ENCODE measurements around the gene LRBA.
"Not testable (repeated sequence)": the region's sequence is repeated elsewhere in the genome, so short reads cannot be mapped to it uniquely, and the experiment has no call there.

Gene LRBA

DNA sequence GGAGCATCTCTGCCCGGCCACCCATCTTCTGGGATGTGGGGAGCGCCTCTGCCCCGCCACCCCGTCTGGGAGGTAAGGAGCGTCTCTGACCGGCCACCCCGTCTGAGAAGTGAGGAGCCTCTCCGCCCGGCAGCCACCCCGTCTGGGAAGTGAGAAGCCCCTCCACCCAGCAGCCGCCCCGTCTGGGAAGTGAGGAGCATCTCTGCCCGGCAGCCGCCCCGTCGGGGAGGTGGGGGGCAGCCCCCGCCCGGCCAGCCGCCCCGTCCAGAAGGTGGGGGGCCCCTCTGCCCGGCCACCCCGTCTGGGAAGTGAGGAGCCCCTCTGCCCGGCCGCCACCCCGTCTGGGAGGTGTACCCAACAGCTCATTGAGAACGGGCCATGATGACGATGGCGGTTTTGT is 61.2 kb downstream of the LRBA start:
- DNase-seq; intact Hi-C loops (cut with DNase I): not testable (repeated sequence)

DNA sequence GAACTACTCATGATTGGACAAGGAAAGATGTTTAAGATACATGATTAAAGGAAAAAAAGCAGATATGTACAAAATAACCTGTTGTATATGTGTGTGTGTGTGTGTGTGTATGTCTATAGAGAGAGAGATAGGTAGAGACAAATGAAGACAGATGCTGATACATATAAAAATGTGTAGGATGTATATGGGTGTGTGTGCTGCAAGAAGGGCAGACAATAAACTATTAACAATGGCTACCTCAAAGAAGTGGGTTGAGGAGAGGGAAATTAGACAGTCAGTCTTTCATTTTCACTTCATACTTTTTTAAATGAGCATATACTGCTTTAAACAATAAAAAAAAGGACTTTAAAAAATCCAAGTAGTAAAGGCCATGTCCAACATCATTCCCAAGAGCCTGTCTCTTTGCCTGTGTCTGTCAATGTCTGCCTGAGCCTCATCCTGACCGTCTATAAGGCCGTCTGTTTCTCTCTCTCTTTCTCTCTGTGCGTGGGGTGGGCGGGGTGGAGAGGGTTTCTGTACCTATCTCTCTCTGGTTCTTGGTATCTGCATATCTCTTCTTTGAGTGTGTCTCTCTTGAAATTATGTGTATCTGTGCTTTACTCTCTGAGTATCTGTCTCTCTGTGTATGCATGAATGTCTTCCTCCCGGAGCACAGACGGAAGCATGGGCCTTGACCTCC is 62.8 kb downstream of the LRBA start:
- intact Hi-C loops (cut with DNase I), result no loop called here
- DNase-seq, result no peak

DNA sequence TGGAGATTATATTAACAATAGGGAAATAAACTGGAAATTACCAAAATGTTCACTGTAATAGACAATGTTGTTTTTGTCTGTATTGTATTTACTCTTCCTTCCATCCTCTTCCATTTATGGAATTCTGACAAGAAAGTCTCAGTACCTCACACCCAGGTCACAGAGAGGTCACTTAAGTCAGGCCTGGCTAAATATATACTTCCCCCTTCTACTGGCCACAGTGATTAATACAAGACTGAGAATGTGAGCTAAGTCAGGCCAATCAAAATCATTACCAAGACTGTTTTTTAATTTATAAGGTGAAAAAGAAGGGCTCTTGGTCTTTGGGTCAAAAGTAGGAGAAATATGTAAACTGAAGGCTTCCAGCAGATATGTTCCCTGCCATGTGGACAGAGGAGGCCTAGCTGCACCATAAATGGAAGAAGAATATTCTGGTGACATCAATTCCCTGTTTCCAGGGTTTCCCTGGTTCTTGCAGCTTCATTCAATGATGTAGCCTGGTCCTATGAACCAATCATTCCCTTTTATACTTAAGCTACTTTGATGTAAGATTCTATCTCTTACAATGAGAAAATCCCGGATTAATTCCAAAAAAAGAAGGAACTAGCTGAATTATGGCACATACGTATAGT is 64.3 kb downstream of the LRBA start:
- DNase-seq, result no peak
- intact Hi-C loops (cut with DNase I), result no loop called here

DNA sequence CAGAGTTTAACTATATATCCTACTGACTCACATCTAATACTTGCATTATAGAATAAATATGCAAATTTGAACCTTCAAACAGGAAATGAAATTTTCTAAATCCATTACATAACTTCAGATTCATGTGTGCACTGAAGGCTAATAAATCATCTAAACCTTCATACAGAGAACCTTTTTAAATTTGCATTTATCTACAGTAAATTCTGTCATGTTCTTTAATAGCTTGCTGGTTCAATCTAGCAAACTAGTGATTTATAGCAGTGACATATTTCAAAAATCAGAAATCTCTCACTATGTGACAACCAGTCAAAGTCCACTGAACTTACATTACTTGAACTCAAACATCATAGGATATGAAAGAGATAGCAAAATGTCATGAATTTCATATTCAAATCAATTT is 65.1 kb downstream of the LRBA start:
- intact Hi-C loops (cut with DNase I), result no loop called here
- DNase-seq, result no peak

DNA sequence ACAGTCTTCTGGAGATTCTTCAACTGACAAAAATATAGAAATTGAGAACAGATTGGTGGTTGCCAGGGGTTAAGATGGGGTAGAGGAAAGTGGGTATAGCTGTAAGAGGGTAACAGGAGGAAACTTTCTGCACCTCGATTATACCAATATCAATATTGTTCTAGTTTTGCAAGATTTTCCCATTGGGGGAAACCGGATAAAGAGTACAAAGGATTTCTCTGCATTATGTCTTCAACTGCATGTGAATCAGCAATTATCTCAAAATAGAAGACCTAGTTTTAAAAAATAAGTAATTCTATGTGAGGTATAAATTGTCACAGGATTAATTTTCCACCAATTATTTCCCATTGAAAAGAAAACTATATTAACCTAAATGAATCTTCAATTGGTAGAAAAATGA is 65.7 kb downstream of the LRBA start:
- intact Hi-C loops (cut with DNase I), result no loop called here
- DNase-seq, result no peak

DNA sequence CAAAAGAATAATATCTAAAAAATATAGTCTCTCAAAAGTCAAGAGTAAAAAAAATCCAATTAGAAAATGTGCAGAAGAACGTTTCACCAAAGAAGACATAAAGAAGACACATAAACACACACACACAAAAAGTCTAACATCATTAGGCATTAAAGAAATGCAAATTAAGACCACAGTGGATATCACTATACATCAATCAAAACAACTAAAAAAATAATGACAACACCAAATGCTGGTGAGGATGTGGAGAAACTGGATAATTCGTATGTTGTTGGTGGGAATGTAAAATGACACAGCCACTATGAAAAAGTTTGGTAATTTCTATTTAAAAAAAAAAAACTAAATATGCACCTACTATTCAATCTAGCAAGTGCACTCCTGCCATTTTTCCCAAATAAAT is 66.4 kb downstream of the LRBA start:
- DNase-seq, result no peak

DNA sequence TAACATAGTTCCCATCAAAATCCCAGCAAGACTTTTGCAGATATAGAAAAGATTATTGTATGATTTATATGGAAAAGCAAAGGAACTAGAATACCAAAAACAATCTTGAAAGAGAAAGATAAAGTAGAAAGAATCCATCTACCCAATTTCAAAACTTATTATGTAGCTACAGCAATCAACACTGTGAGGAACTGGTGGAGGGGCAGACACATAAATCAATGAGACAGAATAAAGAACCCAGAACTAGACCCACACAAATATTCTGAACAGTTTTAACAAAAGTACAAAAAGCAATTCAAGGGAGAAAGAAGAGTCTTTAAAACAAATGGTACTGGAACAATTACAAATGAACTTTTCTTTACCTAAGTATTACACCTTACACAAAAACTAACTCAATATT is 67.0 kb downstream of the LRBA start:
- intact Hi-C loops (cut with DNase I), result no loop called here
- no peak for DNase-seq

More for the DNA sequence above, 66.4 kb downstream of the LRBA start:
- intact Hi-C loops (cut with DNase I), result no loop called here

DNA sequence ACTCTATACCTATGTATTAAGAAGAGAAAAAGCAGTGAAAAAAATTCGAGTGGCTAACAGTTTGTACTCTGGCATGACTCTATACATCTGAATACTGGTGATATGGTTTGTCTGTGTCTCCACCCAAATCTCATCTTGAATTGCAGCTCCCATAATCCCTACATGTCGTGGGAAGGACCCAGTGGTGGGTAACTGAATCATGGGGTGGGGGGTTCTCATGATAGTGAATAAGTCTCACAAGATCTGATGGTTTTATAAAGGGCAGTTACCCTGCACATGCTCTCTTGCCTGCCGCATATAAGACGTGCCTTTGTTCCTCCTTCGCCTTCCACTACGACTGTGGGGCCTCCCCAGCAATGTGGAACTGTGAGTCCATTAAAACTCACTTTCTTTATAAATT is 70.4 kb downstream of the LRBA start:
- DNase-seq, result no peak

DNA sequence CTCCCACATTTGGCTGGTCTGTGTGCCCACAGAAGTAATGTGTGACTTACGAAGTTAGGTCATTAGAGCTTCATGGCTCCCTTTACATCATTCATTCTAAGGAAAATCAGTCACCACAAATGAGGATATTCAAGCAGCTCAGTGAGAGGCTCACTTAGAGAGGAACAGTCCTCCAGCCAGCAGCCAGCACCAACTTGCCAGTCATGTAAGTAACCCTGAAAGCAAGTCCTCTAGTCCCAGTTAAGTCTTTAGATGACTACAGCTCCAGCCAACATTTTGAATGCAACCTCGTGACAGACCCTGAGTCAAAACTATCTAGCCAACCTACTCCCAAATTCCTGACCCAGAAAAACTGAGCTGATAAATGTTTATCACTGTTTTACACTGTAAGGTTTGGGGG is 71.3 kb downstream of the LRBA start:
- DNase-seq, result no peak
- intact Hi-C loops (cut with DNase I), result no loop called here

More for the DNA sequence above, 70.4 kb downstream of the LRBA start:
- intact Hi-C loops (cut with DNase I), result no loop called here

DNA sequence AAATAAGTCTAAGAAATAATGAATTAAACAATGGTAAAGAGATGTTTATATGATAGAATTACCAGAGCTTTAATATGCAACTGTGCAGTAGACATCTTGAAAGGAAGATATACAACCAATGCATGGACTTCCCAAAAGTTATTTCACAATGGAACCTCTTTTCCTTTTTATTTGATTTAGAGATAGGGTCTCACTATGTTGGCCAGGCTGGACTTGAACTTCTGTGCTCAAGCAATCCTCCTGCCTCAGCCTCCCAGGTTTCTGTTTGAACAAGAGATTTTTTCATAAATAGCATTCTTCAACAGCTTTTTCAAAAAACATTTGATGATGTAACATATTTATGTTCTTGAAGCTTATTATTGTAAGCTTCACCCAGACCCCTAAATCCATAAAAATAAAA is 72.0 kb downstream of the LRBA start:
- intact Hi-C loops (cut with DNase I), result no loop called here

DNA sequence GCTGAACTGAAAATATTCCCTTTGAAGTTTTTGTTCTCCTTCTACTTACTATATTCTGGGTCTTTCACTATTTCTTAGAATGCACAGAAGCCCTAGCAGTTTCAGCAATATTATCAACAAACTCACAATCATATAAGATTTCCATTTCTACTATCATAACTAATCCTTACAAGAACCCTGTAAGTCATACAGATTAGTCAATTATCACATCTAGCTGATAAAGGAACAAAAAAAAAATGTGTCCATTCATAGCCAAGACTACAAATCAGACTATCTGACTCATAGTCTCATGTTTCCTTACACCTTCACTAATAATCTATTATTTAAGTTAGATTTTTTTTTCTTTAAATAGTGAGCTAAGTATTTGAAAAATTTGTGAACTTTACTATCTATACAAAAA is 72.5 kb downstream of the LRBA start:
- intact Hi-C loops (cut with DNase I), result no loop called here
- no peak for DNase-seq

More for the DNA sequence above, 72.0 kb downstream of the LRBA start:
- no peak for DNase-seq

DNA sequence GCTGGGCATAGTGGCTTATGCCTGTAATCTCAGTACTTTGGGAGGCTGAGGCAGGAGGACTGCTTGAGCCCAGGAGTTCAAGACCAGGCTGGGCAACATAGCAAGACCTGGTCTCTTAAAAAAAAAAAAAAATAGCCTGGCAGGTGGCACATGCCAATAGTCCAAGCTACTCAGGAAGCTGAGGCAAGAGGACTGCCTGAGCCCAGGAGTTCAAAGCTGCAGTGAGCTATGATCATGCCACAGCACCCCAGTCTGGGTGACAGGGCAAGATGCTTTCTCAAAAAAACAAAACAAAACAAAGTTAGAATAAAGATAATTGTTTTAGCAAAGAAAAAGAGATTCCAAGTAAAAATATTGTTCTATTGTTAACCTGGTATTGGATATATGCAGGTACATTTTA is 75.0 kb downstream of the LRBA start:
- no peak for DNase-seq
- intact Hi-C loops (cut with DNase I), result no loop called here

DNA sequence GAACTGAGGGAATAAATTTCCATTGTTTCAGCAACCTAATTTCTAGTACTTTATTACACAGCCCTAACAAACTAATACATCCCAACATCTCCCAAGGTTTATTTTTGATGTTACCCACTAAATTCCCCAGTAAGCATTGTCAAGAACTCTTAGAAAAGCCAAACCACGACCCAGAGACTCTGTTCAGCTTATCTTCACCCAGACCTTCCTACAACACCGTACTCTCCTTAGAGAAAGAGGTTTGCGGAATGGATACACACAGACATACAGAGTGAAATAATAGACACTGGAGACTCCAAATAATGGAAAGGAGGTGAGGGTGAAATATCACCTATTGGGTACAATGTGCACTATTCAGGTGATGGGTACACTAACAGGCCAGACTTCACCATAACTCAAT is 75.6 kb downstream of the LRBA start:
- no peak for DNase-seq
- intact Hi-C loops (cut with DNase I), result no loop called here

DNA sequence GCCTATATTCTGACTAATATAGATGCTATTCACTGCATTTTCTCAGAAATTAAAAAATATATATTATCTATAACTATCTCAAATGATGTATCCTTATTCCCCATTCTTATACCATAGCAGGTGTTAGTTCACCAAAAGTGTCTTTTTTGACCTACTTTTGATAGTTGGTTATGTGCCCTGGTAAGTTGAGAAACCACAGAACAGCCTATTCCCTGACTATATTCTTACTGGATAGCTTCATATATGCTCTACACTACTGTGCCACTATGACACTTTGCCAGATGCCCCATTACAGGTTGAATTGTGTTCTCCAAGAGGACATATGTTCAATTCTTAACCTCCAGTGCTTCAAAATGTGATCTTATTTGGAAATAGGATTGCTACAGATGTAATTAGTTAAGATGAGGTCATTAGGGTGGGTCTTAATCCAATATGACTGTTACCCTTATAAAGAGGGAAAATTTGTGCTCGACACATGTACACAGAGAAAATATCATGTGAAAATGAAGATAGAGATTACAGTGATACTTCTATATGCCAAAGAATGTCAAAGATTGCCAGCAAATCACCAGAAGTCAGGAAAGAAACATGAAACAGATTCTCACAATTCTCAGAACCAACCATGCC is 76.1 kb downstream of the LRBA start:
- intact Hi-C loops (cut with DNase I), result no loop called here
- no peak for DNase-seq

DNA sequence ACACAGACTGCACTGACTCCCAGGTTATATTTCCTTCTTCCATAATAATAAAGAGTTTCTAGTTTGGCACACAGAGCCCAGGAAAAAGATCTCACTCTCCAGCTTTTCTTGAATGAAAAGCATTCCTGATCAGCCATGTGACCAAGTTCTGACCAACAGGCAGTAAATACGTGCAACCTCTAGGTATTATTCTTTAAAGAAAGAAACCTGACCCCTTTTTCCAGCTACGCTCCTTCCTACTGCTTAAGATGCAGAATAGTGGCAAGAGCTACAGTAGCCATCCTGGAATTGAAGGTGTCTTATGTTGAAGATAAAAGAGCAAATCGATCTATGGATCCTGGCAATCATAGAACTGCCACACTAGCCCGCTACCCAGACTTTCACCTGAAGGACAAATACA is 76.7 kb downstream of the LRBA start:
- intact Hi-C loops (cut with DNase I), result no loop called here
- DNase-seq, result no peak

DNA sequence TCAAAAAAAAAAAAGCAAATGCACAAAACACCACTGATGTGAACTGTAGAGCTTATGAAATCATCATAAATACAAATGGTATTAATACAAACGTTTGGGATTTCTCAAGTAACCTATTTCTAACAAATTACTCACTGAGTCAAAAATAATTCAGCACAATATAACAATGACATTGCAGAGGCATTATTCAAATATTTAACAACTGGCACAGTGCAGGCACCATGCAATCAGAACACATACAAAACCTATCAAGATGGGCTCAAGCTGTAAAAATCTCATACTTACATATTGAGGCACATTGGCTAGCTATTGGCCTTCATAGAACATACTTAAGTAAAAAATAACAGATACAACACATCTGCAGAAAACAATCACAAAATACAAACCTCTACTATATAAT is 81.1 kb downstream of the LRBA start:
- no peak for DNase-seq
- intact Hi-C loops (cut with DNase I), result no loop called here

DNA sequence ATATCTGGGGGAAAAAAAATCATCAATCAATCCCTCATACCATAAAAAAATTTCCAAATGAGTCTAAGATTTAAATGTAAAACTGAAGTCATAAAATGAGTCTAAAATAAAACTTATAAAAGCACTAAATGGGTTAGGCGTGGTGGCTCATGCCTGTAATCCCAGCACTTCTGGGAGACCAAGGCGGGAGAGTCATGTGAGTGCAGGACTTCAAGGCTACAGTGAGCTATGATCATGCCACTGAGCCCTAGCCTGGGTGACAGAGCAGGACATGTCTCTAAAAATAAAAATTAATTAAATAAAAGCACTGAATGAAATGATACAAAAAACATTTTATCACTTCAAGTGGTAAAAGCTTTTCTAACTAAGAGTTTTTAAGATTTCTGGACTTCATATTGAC is 83.3 kb downstream of the LRBA start:
- intact Hi-C loops (cut with DNase I), result no loop called here

DNA sequence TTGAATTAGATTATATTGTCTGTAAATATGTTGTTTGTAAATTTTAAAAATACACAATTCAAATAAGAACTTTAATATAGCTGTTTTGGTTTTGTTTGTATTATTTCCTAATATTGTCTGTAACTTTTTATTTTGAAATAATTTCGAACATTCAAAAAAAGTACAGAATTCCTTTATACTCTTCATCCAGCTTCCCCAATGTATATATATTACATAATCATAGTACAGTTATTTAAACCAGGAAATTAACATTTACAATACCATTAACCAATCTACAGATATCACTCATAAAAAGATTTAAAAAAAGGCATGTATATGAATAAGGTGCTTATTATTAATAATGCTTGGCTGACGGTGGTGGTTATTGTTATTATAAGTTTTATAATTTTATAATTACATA is 84.1 kb downstream of the LRBA start:
- intact Hi-C loops (cut with DNase I), result no loop called here
- no peak for DNase-seq

More for the DNA sequence above, 83.3 kb downstream of the LRBA start:
- DNase-seq, result no peak

DNA sequence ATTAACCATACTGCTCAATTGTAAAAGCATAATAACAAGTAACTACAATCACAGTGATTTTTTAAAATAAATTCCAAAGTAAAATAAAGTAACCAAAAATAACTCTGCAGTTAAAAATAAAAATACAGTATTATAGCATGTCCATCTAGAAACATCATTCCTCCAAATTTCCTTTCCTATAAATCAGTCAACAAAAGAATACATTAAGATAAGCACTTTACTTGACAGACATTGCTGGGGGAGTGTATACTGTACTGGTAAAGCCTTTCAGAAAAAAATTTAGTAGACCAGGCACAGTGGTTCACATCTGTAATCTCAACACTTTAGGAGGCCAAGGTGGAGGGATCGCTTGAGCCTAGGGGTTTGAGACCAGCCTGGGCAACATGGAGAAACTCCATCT is 91.1 kb downstream of the LRBA start:
- no peak for DNase-seq

DNA sequence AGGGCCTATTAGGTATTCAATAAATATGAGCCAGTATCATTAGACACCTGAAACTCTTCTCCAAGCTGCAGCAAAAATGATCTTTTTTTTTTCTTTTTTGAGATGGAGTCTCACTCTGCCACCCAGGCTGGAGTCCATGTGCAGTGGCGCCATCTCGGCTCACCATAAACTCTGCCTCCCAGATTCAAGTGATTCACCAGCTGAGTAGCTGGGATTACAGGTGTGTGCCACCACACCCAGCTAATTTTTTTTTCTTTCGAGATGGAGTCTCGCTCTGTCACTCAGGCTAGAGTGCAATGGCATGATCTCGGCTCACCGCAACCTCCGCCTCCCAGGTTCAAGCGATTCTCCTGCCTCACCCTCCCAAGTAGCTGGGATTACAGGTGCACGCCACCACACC is 93.6 kb downstream of the LRBA start:
- intact Hi-C loops (cut with DNase I); DNase-seq: not testable (repeated sequence)

More for the DNA sequence above, 91.1 kb downstream of the LRBA start:
- intact Hi-C loops (cut with DNase I), result no loop called here

DNA sequence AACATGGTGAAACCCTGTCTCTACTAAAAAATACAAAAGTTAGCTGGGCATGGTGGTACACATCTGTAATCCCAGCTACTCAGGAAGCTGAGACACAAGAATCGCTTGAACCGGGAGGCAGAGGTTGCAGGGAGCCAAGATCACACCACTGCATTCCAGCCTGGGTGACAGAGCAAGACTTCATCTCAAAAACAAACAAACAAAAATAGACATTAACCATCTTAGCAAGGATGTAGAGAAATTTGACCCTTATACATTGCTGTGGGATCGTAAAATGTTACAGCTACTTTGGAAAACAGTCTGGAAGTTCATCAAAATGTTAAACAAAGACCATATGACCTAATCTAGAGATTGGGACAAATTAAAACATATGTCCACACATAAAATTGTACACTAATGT is 96.5 kb downstream of the LRBA start:
- intact Hi-C loops (cut with DNase I); DNase-seq: not testable (repeated sequence)
